PFSK-1 (cell line): ENCODE data around the gene EHD1.

ENCODE experiments used
- FOXP2 ChIP-seq: optimal IDR thresholded peaks from 2 replicates; pipeline ENCODE3; 2011; ENCODE audit warnings: borderline replicate concordance, control low read depth, inconsistent platforms; ENCODE audit not compliant: insufficient read depth; ENCODE audit errors: extremely low read length, extremely low read depth
- POLR2AphosphoS5 ChIP-seq: IDR thresholded peaks from 2 replicates; pipeline ENCODE4 v1.6.1; 2012; ENCODE audit warnings: low read depth, mild to moderate bottlenecking, control low read depth, low read length, moderate library complexity
- REST ChIP-seq, 2 experiments: IDR thresholded peaks; 2 replicates each; pipeline versions ENCODE4 v1.6.1 to v1.8.0; 2011 to 2012; ENCODE audit warnings: low read depth in 2 of 2, low read length in 2 of 2, control low read depth in 1 of 2, inconsistent platforms in 1 of 2, mild to moderate bottlenecking in 1 of 2, moderate library complexity in 1 of 2; ENCODE audit not compliant: insufficient read depth in 1 of 2
- SIN3A ChIP-seq: IDR thresholded peaks from 2 replicates; pipeline ENCODE4 v1.6.1; 2012; ENCODE audit warnings: mild to moderate bottlenecking, low read length, moderate library complexity, borderline replicate concordance; ENCODE audit not compliant: insufficient read depth
- TAF1 ChIP-seq: IDR thresholded peaks from 2 replicates; pipeline ENCODE4 v1.6.1; 2012; ENCODE audit warnings: low read length, control low read depth, borderline replicate concordance; ENCODE audit not compliant: insufficient read depth

EHD1 gene

GRCh38 chr11:64864135-64864472, 14.3 kb downstream of the EHD1 start:
- TF ChIP-seq FOXP2 (no peak), POLR2AphosphoS5 (no peak), TAF1 (no peak), REST (IDR thresholded peaks at IDR 0.05; ENCODE audit: insufficient read depth in 1 of 2, low read depth in 2 of 2, low read length in 2 of 2) (no peak), SIN3A (no peak)

GRCh38 chr11:64863391-64864060, 14.9 kb downstream of the EHD1 start:
- no peak for TF ChIP-seq TAF1
- TF ChIP-seq SIN3A: no peak
- no peak for TF ChIP-seq FOXP2
- no peak for TF ChIP-seq REST (IDR thresholded peaks at IDR 0.05; ENCODE audit: insufficient read depth in 1 of 2, low read depth in 2 of 2, low read length in 2 of 2)
- TF ChIP-seq POLR2AphosphoS5: no peak

- TF ChIP-seq SIN3A (no peak), REST (IDR thresholded peaks at IDR 0.05; ENCODE audit: insufficient read depth in 1 of 2, low read depth in 2 of 2, low read length in 2 of 2) (no peak), TAF1 (no peak), FOXP2 (no peak), POLR2AphosphoS5 (no peak)
These were observed 15.4 kb downstream of the EHD1 start for GRCh38 chr11:64862987-64863390.

- TF ChIP-seq TAF1 (no peak), POLR2AphosphoS5 (no peak)
These were observed 17.0 kb downstream of the EHD1 start for GRCh38 chr11:64861227-64861975.

GRCh38 chr11:64859542-64860414, 18.6 kb downstream of the EHD1 start:
- TF ChIP-seq REST (IDR thresholded peaks at IDR 0.05; ENCODE audit: insufficient read depth in 1 of 2, low read depth in 2 of 2, low read length in 2 of 2) (no peak), SIN3A (no peak), POLR2AphosphoS5 (no peak), TAF1 (no peak), FOXP2 (no peak)
